ENCODE data around the gene ZBTB7B. TPM values are rescaled to one million over a fixed set of nuclear protein-coding genes. Genes with fewer than 3 reads are reported as not detected.

Gene ZBTB7B
- total RNA-seq, 2 experiments from 2014 or later: 22.8 to 25.1 TPM

- no peak overlapping the region for H3K4me3 ChIP-seq (ENCODE audit: low read length)
- Mint-ChIP-seq H3K27ac (peak overlapping the region; percentile 96), H3K4me1 (ENCODE audit: low read depth) (peaks cover 54% of the 10 kb centered on the region), H3K36me3 (ENCODE audit: low read depth) (peaks cover 51% of the 10 kb centered on the region), H3K9me3 (no peaks in the 10 kb centered on the region), H3K4me3 (peak overlapping the region; percentile 95), H3K27me3 (no peaks in the 10 kb centered on the region)
- POLR2A ChIA-PET: interaction anchor here (1.6 to 6.6 kb wide), 4 partner anchors 13 to 61 kb away, joined by 9 to 72 read pairs (median 35); partner anchors contain the start of genes CKS1B, FLAD1 and SHC1
- no peaks in the 10 kb centered on the region for H3K27me3 ChIP-seq (ENCODE audit: control insufficient read depth in 1 of 2, insufficient read depth in 2 of 2, low read length in 2 of 2)
- peaks cover 36% of the 10 kb centered on the region for H3K36me3 ChIP-seq (ENCODE audit: insufficient read depth, low read length)
- peaks cover 89% of the 10 kb centered on the region for H3K4me1 ChIP-seq (ENCODE audit: insufficient read depth, low read length)
- peak overlapping the region; percentile 100 for H3K27ac ChIP-seq (ENCODE audit: low read depth in 1 of 2, low read length in 2 of 2)
- ATAC-seq (ENCODE audit: poor library complexity): no peak
- CTCF ChIA-PET: interaction anchor here (1.0 to 5.1 kb wide), 3 partner anchors 42 to 105 kb away, joined by 4 to 62 read pairs (median 24); no protein-coding TSS in a partner anchor
- H3K9me3 ChIP-seq (ENCODE audit: control insufficient read depth in 1 of 2, insufficient read depth in 1 of 2, low read length in 2 of 2): no peaks in the 10 kb centered on the region
- intact Hi-C loops (cut with DNase I, micrococcal nuclease): loop anchor here (2.0 to 10.0 kb wide), 2 partner anchors 16 to 128 kb away; no protein-coding TSS in a partner anchor
- TF ChIP-seq CTCF (IDR thresholded peaks at IDR 0.05): no peak
- no peak for DNase-seq
Observed at GRCh38 chr1:154957091-154957657, 45.4 kb upstream of the ZBTB7B start.

GRCh38 chr1:154958036-154958435 is 44.6 kb upstream of the ZBTB7B start:
- Histone ChIP-seq H3K4me1 (ENCODE audit: insufficient read depth, low read length) (peaks cover 88% of the 10 kb centered on the region), H3K9me3 (ENCODE audit: control insufficient read depth in 1 of 2, insufficient read depth in 1 of 2, low read length in 2 of 2) (no peaks in the 10 kb centered on the region), H3K27ac (ENCODE audit: low read depth in 1 of 2, low read length in 2 of 2) (no peak overlapping the region), H3K36me3 (ENCODE audit: insufficient read depth, low read length) (peaks cover 34% of the 10 kb centered on the region), H3K4me3 (ENCODE audit: low read length) (no peak overlapping the region), H3K27me3 (ENCODE audit: control insufficient read depth in 1 of 2, insufficient read depth in 2 of 2, low read length in 2 of 2) (no peaks in the 10 kb centered on the region)
- H3K27ac Mint-ChIP-seq: peak overlapping the region; percentile 96
- CTCF ChIA-PET: interaction anchor here (5.0 to 5.1 kb wide), 2 partner anchors 41 to 58 kb away, joined by 24 to 62 read pairs; no protein-coding TSS in a partner anchor
- H3K9me3 Mint-ChIP-seq: no peaks in the 10 kb centered on the region
- TF ChIP-seq CTCF (IDR thresholded peaks at IDR 0.05): no peak
- H3K4me1 Mint-ChIP-seq (ENCODE audit: low read depth): peaks cover 53% of the 10 kb centered on the region
- peaks cover 51% of the 10 kb centered on the region for H3K36me3 Mint-ChIP-seq (ENCODE audit: low read depth)
- H3K27me3 Mint-ChIP-seq: no peaks in the 10 kb centered on the region
- ATAC-seq (ENCODE audit: poor library complexity) (no peak), DNase-seq (no peak)
- intact Hi-C loops (cut with DNase I, micrococcal nuclease): loop anchor here in 1 of 2 experiments (10.0 kb wide), 1 partner anchor 127 kb away; no protein-coding TSS in a partner anchor
- POLR2A ChIA-PET: no interaction called here
- peak overlapping the region; percentile 20 for H3K4me3 Mint-ChIP-seq

GRCh38 chr1:154958681-154959425 is 43.7 kb upstream of the ZBTB7B start:
- Mint-ChIP-seq H3K4me1 (ENCODE audit: low read depth) (peaks cover 45% of the 10 kb centered on the region), H3K36me3 (ENCODE audit: low read depth) (peaks cover 50% of the 10 kb centered on the region), H3K9me3 (no peaks in the 10 kb centered on the region), H3K27me3 (no peaks in the 10 kb centered on the region), H3K27ac (no peak overlapping the region), H3K4me3 (peak overlapping the region; percentile 20)
- intact Hi-C loops (cut with DNase I, micrococcal nuclease): loop anchor here in 1 of 2 experiments (10.0 kb wide), 1 partner anchor 126 kb away; no protein-coding TSS in a partner anchor
- peaks cover 85% of the 10 kb centered on the region for H3K4me1 ChIP-seq (ENCODE audit: insufficient read depth, low read length)
- no peak overlapping the region for H3K4me3 ChIP-seq (ENCODE audit: low read length)
- DNase-seq: no peak
- ChIA-PET CTCF (interaction anchor here (3.9 to 5.0 kb wide), 2 partner anchors 40 to 58 kb away, joined by 24 to 47 read pairs; no protein-coding TSS in a partner anchor), POLR2A (no interaction called here)
- H3K27ac ChIP-seq (ENCODE audit: low read depth in 1 of 2, low read length in 2 of 2): peak overlapping the region in 1 of 2 donors; percentile 7
- TF ChIP-seq CTCF (IDR thresholded peaks at IDR 0.05): no peak
- H3K36me3 ChIP-seq (ENCODE audit: insufficient read depth, low read length): peaks cover 35% of the 10 kb centered on the region
- ATAC-seq (ENCODE audit: poor library complexity): no peak
- H3K27me3 ChIP-seq (ENCODE audit: control insufficient read depth in 1 of 2, insufficient read depth in 2 of 2, low read length in 2 of 2): no peaks in the 10 kb centered on the region
- H3K9me3 ChIP-seq (ENCODE audit: control insufficient read depth in 1 of 2, insufficient read depth in 1 of 2, low read length in 2 of 2): no peaks in the 10 kb centered on the region

All from CD4-positive, alpha-beta T cell (primary cell).